NCI-H1417 (cell line): Measurements from ENCODE around the gene HBM.
"Not testable (repeated sequence)": the region's sequence is repeated elsewhere in the genome, so short reads cannot be mapped to it uniquely, and the experiment has no call there.

Experiments
- DNase-seq, 3 experiments: peaks; one replicate each; lab custom pipeline; 2025; lab: John Stamatoyannopoulos, UW

Gene HBM

GRCh38 chr16:185213-185612 lies 19.4 kb downstream of the HBM start:
- no peak for DNase-seq

GRCh38 chr16:185691-186090 lies 19.9 kb downstream of the HBM start:
- no peak for DNase-seq

GRCh38 chr16:187330-187729 lies 21.6 kb downstream of the HBM start:
- no peak for DNase-seq

- DNase-seq, result no peak
These were observed 22.9 kb downstream of the HBM start for GRCh38 chr16:188674-189073.

- DNase-seq, result no peak
These were observed 23.9 kb downstream of the HBM start for GRCh38 chr16:189604-190186.

- DNase-seq, result no peak
These were observed 26.1 kb downstream of the HBM start for GRCh38 chr16:191831-192230.

- no peak for DNase-seq
These were observed 26.9 kb downstream of the HBM start for GRCh38 chr16:192686-193085.

- DNase-seq, result no peak
These were observed 27.7 kb downstream of the HBM start for GRCh38 chr16:193441-193840.

- DNase-seq, result no peak
These were observed 28.7 kb downstream of the HBM start for GRCh38 chr16:194516-194915.

- DNase-seq, result no peak
These were observed 34.6 kb downstream of the HBM start for GRCh38 chr16:200388-200787.

- DNase-seq, result no peak
These were observed 37.5 kb downstream of the HBM start for GRCh38 chr16:203246-203645.

GRCh38 chr16:204046-204445 lies 38.3 kb downstream of the HBM start:
- not testable (repeated sequence) for DNase-seq

GRCh38 chr16:209359-209758 lies 43.6 kb downstream of the HBM start:
- DNase-seq, result not testable (repeated sequence)

- DNase-seq, result not testable (repeated sequence)
These were observed 45.9 kb downstream of the HBM start for GRCh38 chr16:211631-212180.

- DNase-seq, result no peak
These were observed 47.2 kb downstream of the HBM start for GRCh38 chr16:212999-213398.
